Adrenal gland (tissue), 5 donors: Measurements from ENCODE around the gene SH2D2A.

Experiments used
- POLR2A ChIP-seq, 2 donors: fragments of 450-650 bp; IDR thresholded peaks; one replicate each; pipeline ENCODE4 v1.6.1; 2017; ENCODE audit warnings: antibody characterized with exemption in 2 of 2, mild to moderate bottlenecking in 2 of 2, moderate library complexity in 1 of 2
- TF ChIP-seq, protein P1 (sequence below), 6 experiments: fragments of 450-650 bp in 4 of 6; fragments of 200-600 bp in 2 of 6; sonication (generic) in 1 of 6; IDR thresholded peaks; 1 replicate in 5 of 6; 2 replicates in 1 of 6; pipeline versions ENCODE4 v1.5.1 to v1.8.0; 2016 to 2021; ENCODE audit warnings: antibody characterized with exemption in 6 of 6, mild to moderate bottlenecking in 2 of 6, moderate library complexity in 1 of 6
- donor health status: DM: no; HTN: no; CAD: no.

GRCh38 chr1:156811168-156811567 is 5.5 kb downstream of the SH2D2A start:
- TF ChIP-seq, protein P1, sequence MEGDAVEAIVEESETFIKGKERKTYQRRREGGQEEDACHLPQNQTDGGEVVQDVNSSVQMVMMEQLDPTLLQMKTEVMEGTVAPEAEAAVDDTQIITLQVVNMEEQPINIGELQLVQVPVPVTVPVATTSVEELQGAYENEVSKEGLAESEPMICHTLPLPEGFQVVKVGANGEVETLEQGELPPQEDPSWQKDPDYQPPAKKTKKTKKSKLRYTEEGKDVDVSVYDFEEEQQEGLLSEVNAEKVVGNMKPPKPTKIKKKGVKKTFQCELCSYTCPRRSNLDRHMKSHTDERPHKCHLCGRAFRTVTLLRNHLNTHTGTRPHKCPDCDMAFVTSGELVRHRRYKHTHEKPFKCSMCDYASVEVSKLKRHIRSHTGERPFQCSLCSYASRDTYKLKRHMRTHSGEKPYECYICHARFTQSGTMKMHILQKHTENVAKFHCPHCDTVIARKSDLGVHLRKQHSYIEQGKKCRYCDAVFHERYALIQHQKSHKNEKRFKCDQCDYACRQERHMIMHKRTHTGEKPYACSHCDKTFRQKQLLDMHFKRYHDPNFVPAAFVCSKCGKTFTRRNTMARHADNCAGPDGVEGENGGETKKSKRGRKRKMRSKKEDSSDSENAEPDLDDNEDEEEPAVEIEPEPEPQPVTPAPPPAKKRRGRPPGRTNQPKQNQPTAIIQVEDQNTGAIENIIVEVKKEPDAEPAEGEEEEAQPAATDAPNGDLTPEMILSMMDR (IDR thresholded peaks at IDR 0.05) = no peak
- TF ChIP-seq POLR2A (IDR thresholded peaks at IDR 0.05) = no peak
